Esophagus muscularis mucosa (tissue), 4 donors: ENCODE results near the gene ARHGDIB. TPM values are rescaled to one million over a fixed set of nuclear protein-coding genes. Genes with fewer than 3 reads are reported as not detected.

ENCODE experiments used
- DNase-seq: peaks from one replicate; pipeline ENCODE4 v3.0.0-alpha.2; 2017; ENCODE audit errors: extremely low spot score
- H3K27ac ChIP-seq, 4 donors: fragments of 200-600 bp; sonication (generic); replicated peaks in 1 of 4; 1 replicate in 3 of 4; 2 replicates in 1 of 4; pipeline ENCODE4 v1.5.1; 2016 to 2019; ENCODE audit warnings: mild to moderate bottlenecking in 1 of 4
- H3K27me3 ChIP-seq, 4 donors: fragments of 200-600 bp; sonication (generic); one replicate each; pipeline versions ENCODE4 v1.5.1 to v1.6.0; 2016 to 2019
- H3K36me3 ChIP-seq, 4 donors: fragments of 200-600 bp; sonication (generic); one replicate each; pipeline ENCODE4 v1.5.1; 2016 to 2019
- H3K4me1 ChIP-seq, 4 donors: fragments of 200-600 bp; sonication (generic); one replicate each; pipeline ENCODE4 v1.5.1; 2016 to 2019
- H3K4me3 ChIP-seq, 4 donors: fragments of 200-600 bp; sonication (generic); 1 replicate in 2 of 4; 2 replicates in 2 of 4; pipeline ENCODE4 v1.5.1; 2016 to 2019; ENCODE audit warnings: mild to moderate bottlenecking in 4 of 4, moderate library complexity in 1 of 4
- H3K9me3 ChIP-seq, 4 donors: fragments of 200-600 bp; sonication (generic); 1 replicate in 3 of 4; 2 replicates in 1 of 4; pipeline ENCODE4 v1.5.1; 2016 to 2019
- EP300 ChIP-seq: sonication (generic); formaldehyde crosslinking; IDR thresholded peaks from one replicate; pipeline ENCODE4 v1.6.1; 2017; ENCODE audit warnings: antibody characterized with exemption
- POLR2A ChIP-seq: fragments of 450-650 bp; IDR thresholded peaks from one replicate; pipeline ENCODE4 v1.6.1; 2017; ENCODE audit warnings: antibody characterized with exemption, moderate library complexity, mild to moderate bottlenecking, low read depth
- POLR2AphosphoS5 ChIP-seq, 2 donors: sonication (generic); formaldehyde crosslinking; IDR thresholded peaks; one replicate each; pipeline ENCODE4 v1.6.1; 2017; ENCODE audit warnings: antibody characterized with exemption in 2 of 2
- whole genome bisulfite sequencing: methylation state at CpG from one replicate; pipeline ENCODE4 v1.1.5; 2018; 5-methylcytosine and 5-hydroxymethylcytosine counted together
- intact Hi-C: fragments of 100-400 bp; cut with DNase I; formaldehyde crosslinking; loops from one replicate; pipeline ENCODE4 v1.15.1; 2023
- total RNA-seq, 4 donors: library from RNA; depleted of rRNA; stranded (reverse); fragments of >200 nt; gene quantifications; one replicate each; pipeline versions ENCODE4 v1.1.0 to v1.2.1, GENCODE V29; 2016
- TF ChIP-seq, protein P1 (sequence below), 3 experiments: fragments of 200-600 bp in 2 of 3; fragments of 450-650 bp in 1 of 3; sonication (generic) in 2 of 3; IDR thresholded peaks; one replicate each; pipeline ENCODE4 v1.5.1; 2017 to 2019; ENCODE audit warnings: antibody characterized with exemption in 3 of 3, mild to moderate bottlenecking in 2 of 3, moderate library complexity in 1 of 3

The ARHGDIB gene
- total RNA-seq, 4 donors from 2014 or later: 43.6 to 123 (median 84.5) TPM

DNA sequence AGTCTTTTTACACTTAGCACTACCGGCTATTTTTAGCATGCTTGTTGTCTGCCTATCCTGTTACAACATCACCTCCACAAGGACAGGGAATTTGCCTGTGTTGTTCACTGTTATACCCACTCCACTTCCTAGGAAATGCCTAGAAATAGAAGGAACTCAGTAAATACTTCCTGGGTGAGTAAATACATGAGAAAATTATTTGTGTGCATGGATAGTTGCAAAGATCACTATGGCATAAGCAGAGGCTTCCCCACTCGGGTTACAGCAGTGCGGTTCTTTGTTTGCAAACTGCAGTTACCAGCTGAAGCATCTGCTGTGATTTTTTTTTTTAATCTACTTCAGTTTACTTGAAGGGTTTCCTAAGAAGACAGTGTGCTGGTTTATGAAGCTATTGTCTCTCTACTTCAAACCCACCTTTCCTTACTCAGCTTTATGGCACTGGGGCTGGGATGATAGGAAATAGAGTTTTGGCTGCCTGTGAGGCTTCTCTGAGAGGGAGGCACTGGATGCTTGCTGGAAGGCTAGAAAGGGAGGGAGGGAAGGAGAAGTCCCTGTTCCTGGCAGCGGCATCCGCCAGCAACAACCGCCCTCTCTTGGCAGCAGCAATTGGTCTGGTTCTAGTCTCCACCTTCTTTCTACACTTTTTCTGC, 40.5 kb upstream of the ARHGDIB start:
- Histone ChIP-seq H3K4me3 (peak overlapping the region in 3 of 4 donors; percentile 7 to 24 (median 15)), H3K27ac (peak overlapping the region; percentile 53 to 73 (median 60)), H3K36me3 (no peaks in the 10 kb centered on the region), H3K4me1 (peaks cover 9 to 30% (median 17%) of the 10 kb centered on the region in 4 donors), H3K9me3 (no peaks in the 10 kb centered on the region), H3K27me3 (no peaks in the 10 kb centered on the region)
- WGBS: 22% methylated on average over 6 of the region's 6 CpGs
- TF ChIP-seq POLR2AphosphoS5 (IDR thresholded peaks at IDR 0.05) (peak in 1 of 2 donors; percentile 12), EP300 (no peak), POLR2A (no peak)
- TF ChIP-seq, protein P1, sequence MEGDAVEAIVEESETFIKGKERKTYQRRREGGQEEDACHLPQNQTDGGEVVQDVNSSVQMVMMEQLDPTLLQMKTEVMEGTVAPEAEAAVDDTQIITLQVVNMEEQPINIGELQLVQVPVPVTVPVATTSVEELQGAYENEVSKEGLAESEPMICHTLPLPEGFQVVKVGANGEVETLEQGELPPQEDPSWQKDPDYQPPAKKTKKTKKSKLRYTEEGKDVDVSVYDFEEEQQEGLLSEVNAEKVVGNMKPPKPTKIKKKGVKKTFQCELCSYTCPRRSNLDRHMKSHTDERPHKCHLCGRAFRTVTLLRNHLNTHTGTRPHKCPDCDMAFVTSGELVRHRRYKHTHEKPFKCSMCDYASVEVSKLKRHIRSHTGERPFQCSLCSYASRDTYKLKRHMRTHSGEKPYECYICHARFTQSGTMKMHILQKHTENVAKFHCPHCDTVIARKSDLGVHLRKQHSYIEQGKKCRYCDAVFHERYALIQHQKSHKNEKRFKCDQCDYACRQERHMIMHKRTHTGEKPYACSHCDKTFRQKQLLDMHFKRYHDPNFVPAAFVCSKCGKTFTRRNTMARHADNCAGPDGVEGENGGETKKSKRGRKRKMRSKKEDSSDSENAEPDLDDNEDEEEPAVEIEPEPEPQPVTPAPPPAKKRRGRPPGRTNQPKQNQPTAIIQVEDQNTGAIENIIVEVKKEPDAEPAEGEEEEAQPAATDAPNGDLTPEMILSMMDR (IDR thresholded peaks at IDR 0.05): no peak
- no peak for DNase-seq
- intact Hi-C loops: loop anchor here (5.0 to 10.0 kb wide), 2 partner anchors 153 to 220 kb away; partner anchors contain the start of gene RERG

DNA sequence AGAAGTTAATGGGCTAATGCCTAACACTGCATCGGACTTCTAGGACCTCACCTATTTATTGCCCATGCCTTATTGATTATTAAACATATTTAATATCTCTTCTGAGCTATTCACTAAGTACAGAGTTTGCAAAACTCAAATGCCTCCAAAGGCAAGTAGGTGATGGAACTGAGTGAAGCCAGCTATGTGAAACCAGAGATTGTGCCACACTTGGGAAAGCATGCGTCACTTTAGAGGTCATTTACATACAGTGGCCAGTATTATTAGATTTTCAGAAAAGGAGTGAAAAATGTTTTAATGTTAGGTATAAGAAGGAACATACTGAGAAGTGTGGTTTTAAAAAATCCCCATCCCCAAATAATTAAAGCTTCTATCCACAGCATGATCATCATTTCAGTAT, 39.2 kb upstream of the ARHGDIB start:
- intact Hi-C loops: loop anchor here (5.0 to 10.0 kb wide), 2 partner anchors 154 to 222 kb away; partner anchors contain the start of gene RERG
- TF ChIP-seq POLR2A: no peak
- TF ChIP-seq EP300: no peak
- TF ChIP-seq, protein P1 (IDR thresholded peaks at IDR 0.05): no peak
- no peak for TF ChIP-seq POLR2AphosphoS5 (IDR thresholded peaks at IDR 0.05)
- no peaks in the 10 kb centered on the region for H3K27me3 ChIP-seq
- H3K4me1 ChIP-seq: peaks cover 10 to 32% (median 19%) of the 10 kb centered on the region in 4 donors
- no peak overlapping the region for H3K27ac ChIP-seq
- 91% methylated on average over 2 of the region's 2 CpGs for WGBS
- no peaks in the 10 kb centered on the region for H3K36me3 ChIP-seq
- H3K4me3 ChIP-seq: no peak overlapping the region
- no peaks in the 10 kb centered on the region for H3K9me3 ChIP-seq
- DNase-seq: no peak

DNA sequence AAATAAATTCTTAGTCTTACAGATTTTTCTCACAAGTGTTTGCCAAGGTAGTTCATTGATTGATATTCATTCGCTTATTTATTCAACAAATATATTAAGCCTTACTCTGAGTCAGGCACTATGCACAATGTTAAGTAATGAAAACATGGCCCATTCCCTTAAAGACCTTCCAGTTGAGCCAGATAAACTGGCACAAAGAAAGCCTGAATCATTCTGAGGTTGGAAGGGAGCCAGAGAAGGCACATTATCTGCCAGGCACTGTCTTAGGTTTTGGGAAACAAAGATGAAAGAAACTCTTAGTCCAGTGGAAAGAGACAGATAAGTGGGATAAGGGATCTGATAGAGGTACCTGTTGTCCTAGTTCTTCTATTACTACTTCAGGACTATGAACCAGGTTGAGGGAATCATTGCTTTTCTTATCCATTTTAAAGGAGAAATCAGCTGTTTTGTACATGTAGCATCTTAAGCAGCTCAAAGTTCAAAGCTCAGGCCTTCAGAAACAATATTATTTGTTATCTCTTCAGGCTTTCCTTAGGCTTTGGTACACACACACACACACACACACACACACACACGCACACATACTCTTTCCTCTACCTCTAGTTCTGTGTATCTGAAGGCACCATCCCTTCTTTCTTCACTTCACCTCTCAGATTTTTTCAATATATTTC, 38.4 kb upstream of the ARHGDIB start:
- no peaks in the 10 kb centered on the region for H3K9me3 ChIP-seq
- intact Hi-C loops: loop anchor here (5.0 to 10.0 kb wide), 4 partner anchors 48 to 368 kb away; partner anchors contain the start of gene RERG
- H3K27me3 ChIP-seq: no peaks in the 10 kb centered on the region
- peaks cover 16 to 39% (median 27%) of the 10 kb centered on the region in 4 donors for H3K4me1 ChIP-seq
- H3K36me3 ChIP-seq: no peaks in the 10 kb centered on the region
- WGBS: 86% methylated on average over 2 of the region's 2 CpGs
- DNase-seq: no peak
- no peak overlapping the region for H3K4me3 ChIP-seq
- TF ChIP-seq, protein P1 (IDR thresholded peaks at IDR 0.05): no peak
- TF ChIP-seq POLR2A (no peak), POLR2AphosphoS5 (IDR thresholded peaks at IDR 0.05) (no peak), EP300 (no peak)
- H3K27ac ChIP-seq: no peak overlapping the region

DNA sequence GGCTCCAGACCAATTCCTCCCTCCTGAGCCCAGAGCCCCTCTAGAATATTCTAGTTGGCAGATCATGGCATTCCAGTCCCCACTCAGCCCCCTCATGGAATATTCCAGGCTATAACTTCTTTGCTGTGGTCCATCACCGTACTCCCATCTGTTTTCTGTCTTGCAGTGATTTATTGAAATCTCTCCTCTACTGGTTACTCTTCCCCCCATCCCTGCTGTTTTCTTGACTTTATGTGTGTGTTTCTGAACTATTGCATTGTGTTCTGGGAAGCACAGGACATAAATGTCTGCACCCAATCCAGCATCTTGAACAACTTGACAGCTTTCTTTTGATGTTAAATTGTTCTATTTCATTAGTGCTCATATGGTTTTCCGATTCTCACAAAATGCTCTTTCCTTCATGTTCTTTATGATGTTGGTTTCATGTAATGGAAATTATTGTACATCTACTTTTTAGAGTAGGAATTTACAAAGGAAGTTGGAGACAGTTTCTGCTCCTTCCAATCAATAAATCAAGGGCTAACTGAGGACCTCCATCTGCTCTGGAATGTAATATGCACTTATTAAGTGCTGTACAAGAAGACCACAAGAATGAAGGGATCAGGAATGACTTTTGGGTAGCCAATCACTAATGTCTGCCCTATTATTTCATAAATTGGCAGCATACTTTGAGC, 37.8 kb upstream of the ARHGDIB start:
- intact Hi-C loops: loop anchor here (5.0 kb wide), 2 partner anchors 47 to 367 kb away; no protein-coding TSS in a partner anchor
- Histone ChIP-seq H3K4me3 (no peak overlapping the region), H3K4me1 (peaks cover 16 to 46% (median 33%) of the 10 kb centered on the region in 4 donors), H3K27me3 (no peaks in the 10 kb centered on the region), H3K36me3 (no peaks in the 10 kb centered on the region), H3K27ac (no peak overlapping the region), H3K9me3 (no peaks in the 10 kb centered on the region)
- 78% methylated on average over 2 of the region's 2 CpGs for WGBS
- DNase-seq: no peak
- no peak for TF ChIP-seq POLR2A
- TF ChIP-seq POLR2AphosphoS5 (IDR thresholded peaks at IDR 0.05): no peak

DNA sequence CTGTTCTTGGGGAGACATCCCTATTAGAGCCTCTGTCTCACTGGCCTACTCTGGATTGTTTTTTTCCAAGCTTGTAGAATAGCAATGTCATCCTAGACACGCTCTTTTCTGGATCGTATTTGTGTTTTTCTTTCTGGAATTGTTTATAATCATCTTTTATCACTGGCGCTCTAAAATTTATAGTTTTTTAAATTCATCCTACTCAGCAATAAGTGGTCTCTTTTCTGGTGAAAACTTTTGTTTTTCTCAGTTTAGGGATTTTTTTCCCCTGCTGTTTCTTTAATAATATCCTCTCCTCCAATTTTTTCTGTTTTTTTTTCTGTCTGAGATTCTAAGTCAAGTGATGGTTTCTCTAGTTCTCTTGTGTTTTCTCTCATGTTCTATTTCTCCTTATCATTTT, 36.6 kb upstream of the ARHGDIB start:
- Histone ChIP-seq H3K27ac (no peak overlapping the region), H3K9me3 (no peaks in the 10 kb centered on the region), H3K36me3 (no peaks in the 10 kb centered on the region), H3K4me1 (peaks cover 16 to 55% (median 43%) of the 10 kb centered on the region in 4 donors), H3K27me3 (no peaks in the 10 kb centered on the region), H3K4me3 (no peak overlapping the region)
- 79% methylated on average over 3 of the region's 3 CpGs for WGBS
- no peak for TF ChIP-seq POLR2A
- no peak for TF ChIP-seq POLR2AphosphoS5 (IDR thresholded peaks at IDR 0.05)
- TF ChIP-seq, protein P1 (IDR thresholded peaks at IDR 0.05): no peak
- TF ChIP-seq EP300: no peak
- DNase-seq: no peak
- intact Hi-C loops: loop anchor here (5.0 kb wide), 2 partner anchors 46 to 366 kb away; no protein-coding TSS in a partner anchor
